SK-N-MC (cell line): ENCODE measurements around the gene SPIRE2.

Experiments
- EZH2 ChIP-seq: fragments of 200-600 bp; sonication (generic); IDR thresholded peaks from one replicate; pipeline ENCODE4 v1.6.1; 2017; ENCODE audit warnings: antibody characterized with exemption
- FOXP2 ChIP-seq: optimal IDR thresholded peaks from 2 replicates; pipeline ENCODE3; 2011; ENCODE audit warnings: mild to moderate bottlenecking, moderate library complexity; ENCODE audit not compliant: insufficient read depth; ENCODE audit errors: extremely low read length, control extremely low read depth

- TF ChIP-seq FOXP2: no peak
- TF ChIP-seq EZH2: no peak
Observed at GRCh38 chr16:89779231-89779908, 48.9 kb upstream of the SPIRE2 start.
